Measurements from ENCODE around the gene LRRC7. TPM values are rescaled to one million over a fixed set of nuclear protein-coding genes. Genes with fewer than 3 reads are reported as not detected.

LRRC7 gene
- total RNA-seq, 3 donors from 2014 or later (not counting 1 experiment from before 2014, with no cell fraction given), result not detected

DNA sequence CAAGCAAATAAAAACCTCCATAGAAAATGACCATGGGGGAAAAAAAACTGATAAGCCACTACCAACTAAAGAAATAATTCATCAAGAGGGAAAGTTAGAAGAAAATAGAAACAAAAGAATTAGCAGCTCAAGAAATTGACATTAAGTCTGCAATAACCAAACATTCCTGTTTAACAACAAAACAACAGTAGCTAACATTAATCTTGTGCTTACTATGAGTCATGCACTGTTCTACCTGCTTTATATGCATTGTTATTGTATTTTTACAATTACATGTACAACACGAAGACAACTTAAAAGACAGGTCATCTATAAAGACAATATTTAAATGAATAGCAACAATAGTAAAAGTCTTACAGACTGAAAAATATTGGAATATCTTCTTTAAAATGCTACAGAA is 34.4 kb upstream of the LRRC7 start:
- TF ChIP-seq, protein P1, sequence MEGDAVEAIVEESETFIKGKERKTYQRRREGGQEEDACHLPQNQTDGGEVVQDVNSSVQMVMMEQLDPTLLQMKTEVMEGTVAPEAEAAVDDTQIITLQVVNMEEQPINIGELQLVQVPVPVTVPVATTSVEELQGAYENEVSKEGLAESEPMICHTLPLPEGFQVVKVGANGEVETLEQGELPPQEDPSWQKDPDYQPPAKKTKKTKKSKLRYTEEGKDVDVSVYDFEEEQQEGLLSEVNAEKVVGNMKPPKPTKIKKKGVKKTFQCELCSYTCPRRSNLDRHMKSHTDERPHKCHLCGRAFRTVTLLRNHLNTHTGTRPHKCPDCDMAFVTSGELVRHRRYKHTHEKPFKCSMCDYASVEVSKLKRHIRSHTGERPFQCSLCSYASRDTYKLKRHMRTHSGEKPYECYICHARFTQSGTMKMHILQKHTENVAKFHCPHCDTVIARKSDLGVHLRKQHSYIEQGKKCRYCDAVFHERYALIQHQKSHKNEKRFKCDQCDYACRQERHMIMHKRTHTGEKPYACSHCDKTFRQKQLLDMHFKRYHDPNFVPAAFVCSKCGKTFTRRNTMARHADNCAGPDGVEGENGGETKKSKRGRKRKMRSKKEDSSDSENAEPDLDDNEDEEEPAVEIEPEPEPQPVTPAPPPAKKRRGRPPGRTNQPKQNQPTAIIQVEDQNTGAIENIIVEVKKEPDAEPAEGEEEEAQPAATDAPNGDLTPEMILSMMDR (IDR thresholded peaks at IDR 0.05), result no peak
- ATAC-seq (no peak), DNase-seq (no peak)
- Histone ChIP-seq H3K9me3 (ENCODE audit: control insufficient read depth, insufficient read depth, low read length) (no peaks in the 10 kb centered on the region), H3K4me3 (ENCODE audit: low read length) (no peak overlapping the region), H3K27me3 (ENCODE audit: control insufficient read depth, insufficient read depth, low read length) (no peaks in the 10 kb centered on the region), H3K4me1 (ENCODE audit: control insufficient read depth, insufficient read depth, low read length) (no peaks in the 10 kb centered on the region), H3K36me3 (ENCODE audit: control insufficient read depth, insufficient read depth, low read length) (no peaks in the 10 kb centered on the region), H3K27ac (ENCODE audit: low read length) (no peak overlapping the region)
- H3K27ac Mint-ChIP-seq, result no peak overlapping the region
- H3K9me3 Mint-ChIP-seq, result peaks cover 4 to 14% of the 10 kb centered on the region in 2 donors
- H3K4me3 Mint-ChIP-seq, result no peak overlapping the region
- no peaks in the 10 kb centered on the region for H3K4me1 Mint-ChIP-seq
- peaks cover 9% of the 10 kb centered on the region for H3K36me3 Mint-ChIP-seq
- intact Hi-C loops (cut with micrococcal nuclease), result no loop called here
- no CpG with 5 or more reads among the region's 1 CpG for WGBS (ENCODE audit: insufficient coverage)
- no peaks in the 10 kb centered on the region for H3K27me3 Mint-ChIP-seq (ENCODE audit: low read depth in 2 of 2)

DNA sequence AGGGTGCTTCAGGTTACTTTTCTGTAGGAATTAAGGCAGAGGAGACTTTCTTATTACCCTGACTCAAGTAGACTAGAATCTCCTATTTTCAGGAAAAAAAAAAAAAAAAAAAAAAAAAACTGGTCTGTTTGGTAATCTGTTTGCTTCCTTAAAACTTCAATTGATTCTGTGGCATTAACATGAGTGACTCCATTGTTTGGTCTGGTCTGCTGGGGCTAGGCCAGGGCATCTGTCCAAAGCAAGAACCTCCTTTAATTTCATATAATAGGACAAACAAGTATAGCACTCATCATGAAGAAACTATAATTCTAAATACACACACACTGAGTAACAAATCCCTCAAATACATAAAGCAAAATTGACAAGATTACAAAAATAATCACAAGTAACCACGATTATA is 32.9 kb upstream of the LRRC7 start:
- Mint-ChIP-seq H3K27me3 (ENCODE audit: low read depth in 2 of 2) (no peaks in the 10 kb centered on the region), H3K27ac (no peak overlapping the region), H3K4me3 (no peak overlapping the region), H3K9me3 (peaks cover 11 to 22% of the 10 kb centered on the region in 2 donors), H3K36me3 (peaks cover 20% of the 10 kb centered on the region), H3K4me1 (no peaks in the 10 kb centered on the region)
- intact Hi-C loops (cut with micrococcal nuclease), result no loop called here
- H3K36me3 ChIP-seq (ENCODE audit: control insufficient read depth, insufficient read depth, low read length), result no peaks in the 10 kb centered on the region
- TF ChIP-seq, protein P1 (IDR thresholded peaks at IDR 0.05), result no peak
- WGBS (ENCODE audit: insufficient coverage), result no CpG with 5 or more reads among the region's 1 CpG
- no peaks in the 10 kb centered on the region for H3K4me1 ChIP-seq (ENCODE audit: control insufficient read depth, insufficient read depth, low read length)
- DNase-seq (no peak), ATAC-seq (no peak)
- H3K27me3 ChIP-seq (ENCODE audit: control insufficient read depth, insufficient read depth, low read length), result no peaks in the 10 kb centered on the region
- no peak overlapping the region for H3K27ac ChIP-seq (ENCODE audit: low read length)
- no peak overlapping the region for H3K4me3 ChIP-seq (ENCODE audit: low read length)
- H3K9me3 ChIP-seq (ENCODE audit: control insufficient read depth, insufficient read depth, low read length), result no peaks in the 10 kb centered on the region

DNA sequence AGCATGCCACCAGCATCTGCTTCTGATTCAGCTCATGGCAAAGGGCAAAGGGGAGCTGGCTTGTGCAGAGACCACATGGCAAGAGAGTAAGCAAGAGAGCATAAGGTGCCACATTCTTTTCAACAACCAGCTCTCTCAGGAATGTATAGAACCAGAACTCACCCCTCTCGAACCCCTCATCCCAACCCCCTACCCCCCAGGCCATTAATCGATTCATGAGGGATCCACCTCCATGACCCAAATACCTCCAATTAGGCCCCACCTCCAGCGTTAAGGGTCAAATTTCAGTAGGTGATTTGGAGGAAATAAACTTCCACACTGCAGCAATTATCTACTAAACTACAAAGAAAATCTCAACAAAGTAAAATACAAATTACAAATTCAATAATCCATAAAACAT is 32.2 kb upstream of the LRRC7 start:
- TF ChIP-seq, protein P1 (IDR thresholded peaks at IDR 0.05), result no peak

DNA sequence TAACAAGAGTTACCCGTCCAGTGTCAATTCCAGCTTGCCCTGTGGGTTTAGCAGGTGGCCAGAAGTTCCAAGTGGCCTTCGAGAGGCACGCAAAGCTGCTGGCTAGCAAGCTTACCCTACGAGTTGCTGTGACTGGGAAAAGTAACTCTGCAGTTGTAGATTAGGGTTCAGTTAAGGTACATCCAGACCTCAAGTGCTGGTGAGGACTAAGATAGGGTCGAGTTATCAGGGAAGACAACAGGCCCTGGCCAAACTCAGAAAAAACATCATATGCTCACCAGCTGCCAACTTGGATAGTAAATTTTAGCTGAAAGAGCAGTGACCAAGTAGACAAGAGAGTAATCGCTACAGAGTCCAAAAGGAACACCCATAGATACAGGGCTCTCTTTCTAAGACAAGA is 27.7 kb upstream of the LRRC7 start:
- no peaks in the 10 kb centered on the region for H3K9me3 ChIP-seq (ENCODE audit: control insufficient read depth, insufficient read depth, low read length)
- DNase-seq (no peak), ATAC-seq (no peak)
- no peak overlapping the region for H3K27ac ChIP-seq (ENCODE audit: low read length)
- H3K36me3 Mint-ChIP-seq, result peaks cover 12% of the 10 kb centered on the region
- H3K36me3 ChIP-seq (ENCODE audit: control insufficient read depth, insufficient read depth, low read length), result no peaks in the 10 kb centered on the region
- H3K9me3 Mint-ChIP-seq, result peaks cover 15 to 20% of the 10 kb centered on the region in 2 donors
- no peak overlapping the region for H3K4me3 ChIP-seq (ENCODE audit: low read length)
- no peaks in the 10 kb centered on the region for H3K4me1 ChIP-seq (ENCODE audit: control insufficient read depth, insufficient read depth, low read length)
- TF ChIP-seq, protein P1 (IDR thresholded peaks at IDR 0.05), result no peak
- H3K4me3 Mint-ChIP-seq, result no peak overlapping the region
- H3K4me1 Mint-ChIP-seq, result no peaks in the 10 kb centered on the region
- H3K27ac Mint-ChIP-seq, result no peak overlapping the region
- H3K27me3 Mint-ChIP-seq (ENCODE audit: low read depth in 2 of 2), result no peaks in the 10 kb centered on the region
- no peaks in the 10 kb centered on the region for H3K27me3 ChIP-seq (ENCODE audit: control insufficient read depth, insufficient read depth, low read length)
- WGBS (ENCODE audit: insufficient coverage), result 82% methylated on average over 6 of the region's 6 CpGs
- intact Hi-C loops (cut with micrococcal nuclease), result no loop called here

More for the DNA sequence above, 32.2 kb upstream of the LRRC7 start:
- no peaks in the 10 kb centered on the region for H3K9me3 ChIP-seq (ENCODE audit: control insufficient read depth, insufficient read depth, low read length)
- H3K36me3 ChIP-seq (ENCODE audit: control insufficient read depth, insufficient read depth, low read length), result no peaks in the 10 kb centered on the region
- H3K4me3 Mint-ChIP-seq, result no peak overlapping the region
- H3K4me1 Mint-ChIP-seq, result no peaks in the 10 kb centered on the region
- H3K9me3 Mint-ChIP-seq, result peaks cover 11 to 20% of the 10 kb centered on the region in 2 donors
- intact Hi-C loops (cut with micrococcal nuclease), result no loop called here
- H3K27ac ChIP-seq (ENCODE audit: low read length), result no peak overlapping the region
- ATAC-seq, result no peak
- no peak for DNase-seq
- H3K27ac Mint-ChIP-seq, result no peak overlapping the region
- no peaks in the 10 kb centered on the region for H3K27me3 Mint-ChIP-seq (ENCODE audit: low read depth in 2 of 2)
- 79% methylated on average over 2 of the region's 3 CpGs for WGBS (ENCODE audit: insufficient coverage)
- no peaks in the 10 kb centered on the region for H3K27me3 ChIP-seq (ENCODE audit: control insufficient read depth, insufficient read depth, low read length)
- no peaks in the 10 kb centered on the region for H3K4me1 ChIP-seq (ENCODE audit: control insufficient read depth, insufficient read depth, low read length)
- H3K4me3 ChIP-seq (ENCODE audit: low read length), result no peak overlapping the region
- H3K36me3 Mint-ChIP-seq, result peaks cover 20% of the 10 kb centered on the region

Measured in natural killer cell (primary cell).